Omental fat pad (tissue), 4 donors: ENCODE data around the gene TEX53. TPM values are rescaled to one million over a fixed set of nuclear protein-coding genes. Genes with fewer than 3 reads are reported as not detected.

Source experiments
- ATAC-seq: fragments of 150-250 bp; one replicate; pipeline ENCODE4 v1.9.1; 2016; ENCODE audit warnings: mild to moderate bottlenecking, moderate library complexity; ENCODE audit not compliant: low FRiP score
- DNase-seq: peaks from one replicate; pipeline ENCODE4 v3.0.0-alpha.2; 2019; ENCODE audit warnings: low spot score
- total RNA-seq, 4 donors: library from RNA; depleted of rRNA; stranded (reverse); fragments of >200 nt; gene quantifications; one replicate each; pipeline ENCODE4 v1.1.0, GENCODE V29; 2016
- TF ChIP-seq, protein P1 (sequence below), 3 donors: fragments of 450-650 bp; IDR thresholded peaks; one replicate each; pipeline ENCODE4 v1.5.1; 2016 to 2017; ENCODE audit warnings: antibody characterized with exemption in 3 of 3, mild to moderate bottlenecking in 3 of 3, moderate library complexity in 2 of 3

The TEX53 gene
- not detected for total RNA-seq

- DNase-seq (no peak), ATAC-seq (no peak)
- TF ChIP-seq, protein P1, sequence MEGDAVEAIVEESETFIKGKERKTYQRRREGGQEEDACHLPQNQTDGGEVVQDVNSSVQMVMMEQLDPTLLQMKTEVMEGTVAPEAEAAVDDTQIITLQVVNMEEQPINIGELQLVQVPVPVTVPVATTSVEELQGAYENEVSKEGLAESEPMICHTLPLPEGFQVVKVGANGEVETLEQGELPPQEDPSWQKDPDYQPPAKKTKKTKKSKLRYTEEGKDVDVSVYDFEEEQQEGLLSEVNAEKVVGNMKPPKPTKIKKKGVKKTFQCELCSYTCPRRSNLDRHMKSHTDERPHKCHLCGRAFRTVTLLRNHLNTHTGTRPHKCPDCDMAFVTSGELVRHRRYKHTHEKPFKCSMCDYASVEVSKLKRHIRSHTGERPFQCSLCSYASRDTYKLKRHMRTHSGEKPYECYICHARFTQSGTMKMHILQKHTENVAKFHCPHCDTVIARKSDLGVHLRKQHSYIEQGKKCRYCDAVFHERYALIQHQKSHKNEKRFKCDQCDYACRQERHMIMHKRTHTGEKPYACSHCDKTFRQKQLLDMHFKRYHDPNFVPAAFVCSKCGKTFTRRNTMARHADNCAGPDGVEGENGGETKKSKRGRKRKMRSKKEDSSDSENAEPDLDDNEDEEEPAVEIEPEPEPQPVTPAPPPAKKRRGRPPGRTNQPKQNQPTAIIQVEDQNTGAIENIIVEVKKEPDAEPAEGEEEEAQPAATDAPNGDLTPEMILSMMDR (IDR thresholded peaks at IDR 0.05) = no peak
Observed at GRCh38 chr9:114657705-114658104, at the start of gene TEX53. TEX53 (minus strand) TSS chr9:114657805; CDS start chr9:114657774, 31 bp downstream.

DNA sequence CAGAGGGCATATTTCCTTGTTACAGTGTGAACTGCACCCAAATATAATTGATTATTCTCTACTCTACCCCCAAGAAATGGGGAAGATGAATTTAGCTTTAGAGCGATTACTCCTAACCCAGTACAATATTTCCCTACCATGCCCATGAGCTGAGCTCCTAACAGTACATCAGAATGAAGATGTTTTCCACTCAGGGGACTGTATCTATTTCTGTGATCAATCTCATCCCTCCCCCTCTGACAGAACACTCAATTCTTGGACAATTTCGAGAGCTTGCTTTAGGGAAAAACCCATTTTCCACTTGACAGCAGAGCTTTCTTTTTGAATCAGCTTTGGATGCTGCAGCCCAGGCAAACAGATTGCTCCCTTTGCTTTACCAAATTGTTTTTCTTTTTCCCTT, 49.1 kb upstream of the TEX53 start:
- no peak for ATAC-seq
- no peak for DNase-seq
- TF ChIP-seq, protein P1 (IDR thresholded peaks at IDR 0.05) = no peak

- TF ChIP-seq, protein P1 (IDR thresholded peaks at IDR 0.05) = no peak
- no peak for ATAC-seq
- DNase-seq = no peak
Observed at GRCh38 chr9:114701988-114702387, 44.4 kb upstream of the TEX53 start.

- no peak for DNase-seq
- ATAC-seq = no peak
- TF ChIP-seq, protein P1 (IDR thresholded peaks at IDR 0.05) = no peak
Observed at GRCh38 chr9:114697951-114698351, 40.3 kb upstream of the TEX53 start.

DNA sequence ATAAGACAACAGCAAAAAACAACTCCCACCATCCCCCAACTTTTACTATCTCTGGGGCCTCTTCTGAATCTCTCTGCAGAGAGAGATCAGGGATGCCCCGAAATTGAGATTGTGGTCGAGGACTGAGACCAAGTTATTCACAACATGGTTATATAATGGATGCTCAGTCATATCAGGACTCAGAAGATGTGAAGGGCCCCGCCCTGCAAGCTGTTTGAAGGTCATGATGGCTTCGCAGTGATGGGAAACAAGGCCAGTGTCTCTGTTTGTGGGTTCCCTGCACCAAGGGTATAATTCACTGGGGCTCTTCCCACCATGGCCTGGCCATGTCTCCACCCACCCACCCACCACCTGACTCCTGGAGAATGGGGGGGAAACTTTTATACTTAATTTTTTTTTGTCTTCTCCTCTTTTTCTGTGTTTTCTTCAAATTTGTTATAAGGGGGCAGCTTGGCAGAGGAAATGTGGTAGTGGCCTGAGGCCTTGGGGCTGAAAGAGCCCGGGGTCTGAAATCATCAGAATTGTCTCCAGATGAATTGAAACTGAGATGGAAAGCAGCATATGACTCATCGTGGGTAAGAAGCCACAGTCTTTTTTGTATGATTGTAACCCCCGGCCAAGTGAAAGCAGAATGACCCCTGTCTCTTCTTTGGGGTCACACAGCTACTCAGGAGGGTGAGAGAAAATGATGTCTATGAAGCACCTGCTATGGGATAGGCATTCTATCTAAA, 39.4 kb upstream of the TEX53 start:
- TF ChIP-seq, protein P1 (IDR thresholded peaks at IDR 0.05) = no peak
- no peak for DNase-seq
- no peak for ATAC-seq

- ATAC-seq (no peak), DNase-seq (no peak)
- TF ChIP-seq, protein P1 (IDR thresholded peaks at IDR 0.05) = no peak
Observed at GRCh38 chr9:114695948-114696347, 38.3 kb upstream of the TEX53 start.

DNA sequence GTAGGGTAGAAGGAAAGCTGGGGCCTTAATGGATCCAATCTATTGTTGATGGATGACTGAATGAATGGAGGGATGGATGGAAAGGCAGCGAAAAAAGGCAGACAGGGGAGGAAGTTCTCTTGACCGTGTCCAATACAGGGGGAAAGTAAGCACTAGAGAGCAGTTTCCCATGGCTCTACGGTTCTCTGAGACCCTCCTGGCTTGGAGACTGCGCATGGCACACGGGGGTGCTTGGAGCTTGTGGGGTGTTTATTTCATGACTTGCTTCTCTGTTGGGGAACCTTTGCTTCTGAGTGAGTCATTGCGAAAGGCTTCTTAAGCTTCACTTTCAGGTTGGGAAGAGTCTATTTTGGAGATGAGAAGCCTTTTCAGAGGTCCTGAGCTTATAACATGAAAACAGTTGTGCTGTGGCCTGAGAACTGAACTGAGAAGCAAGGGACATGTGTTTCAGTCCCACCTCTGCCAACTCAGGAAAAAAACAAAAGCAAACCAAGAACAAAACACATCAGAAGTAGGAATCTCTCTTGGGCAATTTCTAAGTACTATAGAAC, 37.2 kb upstream of the TEX53 start:
- ATAC-seq = no peak
- no peak for DNase-seq
- TF ChIP-seq, protein P1 (IDR thresholded peaks at IDR 0.05) = no peak
